CD14-positive monocyte (primary cell): Measurements from ENCODE around the gene DAGLA. TPM values are rescaled to one million over a fixed set of nuclear protein-coding genes. Genes with fewer than 3 reads are reported as not detected.

Source experiments
- DNase-seq, 3 donors: peaks; one replicate each; pipeline ENCODE4 v3.0.0-alpha.2; 2011 to 2022
- H2AFZ ChIP-seq: 2 replicates; pipeline ENCODE4 v1.6.0; 2012; ENCODE audit warnings: mild to moderate bottlenecking, low read depth, low read length, inconsistent platforms; ENCODE audit not compliant: insufficient read depth, poor library complexity, severe bottlenecking
- H3K27ac ChIP-seq, 2 donors: 1 replicate in 1 of 2; 2 replicates in 1 of 2; pipeline ENCODE4 v1.5.1; 2012 to 2013; ENCODE audit warnings: low read length in 2 of 2, control low read depth in 1 of 2, inconsistent platforms in 1 of 2, low read depth in 1 of 2, mild to moderate bottlenecking in 1 of 2
- H3K27me3 ChIP-seq, 2 donors: one replicate each; pipeline versions ENCODE4 v1.6.0 to v1.6.1; 2011 to 2013; ENCODE audit warnings: low read length in 2 of 2; ENCODE audit not compliant: control insufficient read depth in 2 of 2, insufficient read depth in 2 of 2
- H3K36me3 ChIP-seq, 2 donors: replicated peaks in 1 of 2; 1 replicate in 1 of 2; 2 replicates in 1 of 2; pipeline versions ENCODE4 v1.5.1 to v1.6.1; 2012 to 2013; ENCODE audit warnings: low read length in 2 of 2, control low read depth in 1 of 2, inconsistent platforms in 1 of 2, mild to moderate bottlenecking in 1 of 2; ENCODE audit not compliant: insufficient read depth in 2 of 2, control insufficient read depth in 1 of 2
- H3K4me1 ChIP-seq, 2 donors: 1 replicate in 1 of 2; 2 replicates in 1 of 2; pipeline versions ENCODE4 v1.5.1 to v1.6.1; 2012 to 2013; ENCODE audit warnings: low read length in 2 of 2, control low read depth in 1 of 2, inconsistent platforms in 1 of 2, mild to moderate bottlenecking in 1 of 2, moderate library complexity in 1 of 2; ENCODE audit not compliant: insufficient read depth in 2 of 2, control insufficient read depth in 1 of 2
- H3K4me2 ChIP-seq: replicated peaks from 2 replicates; pipeline ENCODE3; 2012; ENCODE audit warnings: low read length, moderate library complexity, mild to moderate bottlenecking; ENCODE audit not compliant: poor library complexity, severe bottlenecking; ENCODE audit errors: extremely low read depth
- H3K4me3 ChIP-seq, 3 experiments: fragments of 200-600 bp in 1 of 3; sonication (generic) in 1 of 3; replicated peaks in 1 of 3; 1 replicate in 2 of 3; 2 replicates in 1 of 3; pipeline ENCODE4 v1.5.1; 2011 to 2013; ENCODE audit warnings: low read length in 3 of 3, mild to moderate bottlenecking in 3 of 3, control low read depth in 2 of 3, low read depth in 2 of 3, inconsistent platforms in 1 of 3, moderate library complexity in 1 of 3
- H3K79me2 ChIP-seq: 2 replicates; pipeline ENCODE4 v1.6.0; 2012; ENCODE audit warnings: mild to moderate bottlenecking, control low read depth, inconsistent platforms, low read length, moderate library complexity; ENCODE audit not compliant: insufficient read depth
- H3K9ac ChIP-seq: 2 replicates; pipeline ENCODE4 v1.6.0; 2017; ENCODE audit warnings: low read length, mild to moderate bottlenecking; ENCODE audit not compliant: insufficient read depth, poor library complexity, severe bottlenecking
- H3K9me3 ChIP-seq, 2 donors: replicated peaks in 1 of 2; 1 replicate in 1 of 2; 2 replicates in 1 of 2; pipeline versions ENCODE4 v1.5.1 to v1.6.1; 2012 to 2013; ENCODE audit warnings: low read length in 2 of 2, control low read depth in 1 of 2; ENCODE audit not compliant: control insufficient read depth in 1 of 2, insufficient read depth in 1 of 2
- H4K20me1 ChIP-seq: 2 replicates; pipeline ENCODE4 v1.6.0; 2012; ENCODE audit warnings: mild to moderate bottlenecking, low read length, control low read depth, moderate library complexity; ENCODE audit not compliant: insufficient read depth
- H3K27ac Mint-ChIP-seq, 7 donors: one replicate each; pipeline ENCODE4 v1.8.0; 2020; ENCODE audit warnings: mild to moderate bottlenecking in 7 of 7, mixed read lengths in 7 of 7, moderate library complexity in 6 of 7, inconsistent platforms in 2 of 7
- H3K27me3 Mint-ChIP-seq, 3 donors: one replicate each; pipeline ENCODE4 v1.8.0; 2021 to 2022; ENCODE audit warnings: low read depth in 3 of 3, mild to moderate bottlenecking in 3 of 3, mixed read lengths in 3 of 3, moderate library complexity in 3 of 3, inconsistent platforms in 1 of 3
- H3K36me3 Mint-ChIP-seq, 2 donors: one replicate each; pipeline ENCODE4 v1.8.0; 2020; ENCODE audit warnings: mixed read lengths in 2 of 2, inconsistent platforms in 1 of 2, mild to moderate bottlenecking in 1 of 2
- H3K4me1 Mint-ChIP-seq: one replicate; pipeline ENCODE4 v1.8.0; 2020; ENCODE audit warnings: mild to moderate bottlenecking, mixed read lengths
- H3K4me3 Mint-ChIP-seq, 2 donors: one replicate each; pipeline ENCODE4 v1.8.0; 2020; ENCODE audit warnings: mild to moderate bottlenecking in 2 of 2, mixed read lengths in 2 of 2, moderate library complexity in 1 of 2
- H3K9me3 Mint-ChIP-seq, 7 donors: one replicate each; pipeline ENCODE4 v1.8.0; 2020 to 2022; ENCODE audit warnings: mixed read lengths in 7 of 7, mild to moderate bottlenecking in 6 of 7, moderate library complexity in 6 of 7, inconsistent platforms in 2 of 7
- WGBS: methylation state at CpG from one replicate; pipeline ENCODE4 v1.1.5; 2013; ENCODE audit warnings: missing lambda C conversion rate; ENCODE audit not compliant: insufficient coverage; 5-methylcytosine and 5-hydroxymethylcytosine counted together
- intact Hi-C, 2 donors: fragments of 100-400 bp; cut with micrococcal nuclease; formaldehyde crosslinking; loops; one replicate each; pipeline versions ENCODE4 v1.15.0 to v1.15.1; 2023
- polyA plus RNA-seq, 3 donors: library from polyadenylated mRNA; depleted of rRNA in 1 of 3; unstranded in 2 of 3; stranded (reverse) in 1 of 3; fragments of 300-500 nt in 2 of 3; fragments of >200 nt in 1 of 3; fragmentation: Illumina TruSeq in 2 of 3; gene quantifications; 1 replicate in 2 of 3; 2 replicates in 1 of 3; pipeline ENCODE4 v1.2.3, GENCODE V29; 2012 to 2021
- TF ChIP-seq, protein P1 (sequence below): fragments of 200-600 bp; IDR thresholded peaks from one replicate; pipeline ENCODE4 v1.8.0; 2022; ENCODE audit warnings: antibody characterized with exemption, mild to moderate bottlenecking

DAGLA gene
- polyA plus RNA-seq, 3 donors: 0.16 to 6.7 (median 0.73) TPM

- intact Hi-C loops: no loop called here
- Histone ChIP-seq H3K27ac (no peak overlapping the region), H3K36me3 (no peaks in the 10 kb centered on the region), H3K27me3 (peaks cover 0 to 31% of the 10 kb centered on the region in 2 donors), H4K20me1 (peaks cover 39% of the 10 kb centered on the region), H2AFZ (no peak overlapping the region), H3K79me2 (peaks cover 38% of the 10 kb centered on the region), H3K9me3 (no peaks in the 10 kb centered on the region), H3K4me1 (peaks cover 53 to 74% of the 10 kb centered on the region in 2 donors), H3K9ac (no peak overlapping the region), H3K4me2 (no peak overlapping the region), H3K4me3 (no peak overlapping the region)
- Mint-ChIP-seq H3K27ac (peak overlapping the region in 2 of 7 donors; percentile 9 to 53), H3K27me3 (peaks cover 2 to 4% (median 2%) of the 10 kb centered on the region in 3 donors), H3K4me1 (peaks cover 33% of the 10 kb centered on the region), H3K36me3 (peaks cover 7 to 14% of the 10 kb centered on the region in 2 donors), H3K4me3 (peak overlapping the region in 1 of 2 donors; percentile 51), H3K9me3 (peaks cover 0 to 2% (median 0%) of the 10 kb centered on the region in 7 donors)
- TF ChIP-seq, protein P1, sequence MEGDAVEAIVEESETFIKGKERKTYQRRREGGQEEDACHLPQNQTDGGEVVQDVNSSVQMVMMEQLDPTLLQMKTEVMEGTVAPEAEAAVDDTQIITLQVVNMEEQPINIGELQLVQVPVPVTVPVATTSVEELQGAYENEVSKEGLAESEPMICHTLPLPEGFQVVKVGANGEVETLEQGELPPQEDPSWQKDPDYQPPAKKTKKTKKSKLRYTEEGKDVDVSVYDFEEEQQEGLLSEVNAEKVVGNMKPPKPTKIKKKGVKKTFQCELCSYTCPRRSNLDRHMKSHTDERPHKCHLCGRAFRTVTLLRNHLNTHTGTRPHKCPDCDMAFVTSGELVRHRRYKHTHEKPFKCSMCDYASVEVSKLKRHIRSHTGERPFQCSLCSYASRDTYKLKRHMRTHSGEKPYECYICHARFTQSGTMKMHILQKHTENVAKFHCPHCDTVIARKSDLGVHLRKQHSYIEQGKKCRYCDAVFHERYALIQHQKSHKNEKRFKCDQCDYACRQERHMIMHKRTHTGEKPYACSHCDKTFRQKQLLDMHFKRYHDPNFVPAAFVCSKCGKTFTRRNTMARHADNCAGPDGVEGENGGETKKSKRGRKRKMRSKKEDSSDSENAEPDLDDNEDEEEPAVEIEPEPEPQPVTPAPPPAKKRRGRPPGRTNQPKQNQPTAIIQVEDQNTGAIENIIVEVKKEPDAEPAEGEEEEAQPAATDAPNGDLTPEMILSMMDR: no peak
- no peak for DNase-seq
- WGBS: 76% methylated on average over 8 of the region's 8 CpGs
These were observed 5.9 kb downstream of the DAGLA start for GRCh38 chr11:61686066-61686465.

DNA sequence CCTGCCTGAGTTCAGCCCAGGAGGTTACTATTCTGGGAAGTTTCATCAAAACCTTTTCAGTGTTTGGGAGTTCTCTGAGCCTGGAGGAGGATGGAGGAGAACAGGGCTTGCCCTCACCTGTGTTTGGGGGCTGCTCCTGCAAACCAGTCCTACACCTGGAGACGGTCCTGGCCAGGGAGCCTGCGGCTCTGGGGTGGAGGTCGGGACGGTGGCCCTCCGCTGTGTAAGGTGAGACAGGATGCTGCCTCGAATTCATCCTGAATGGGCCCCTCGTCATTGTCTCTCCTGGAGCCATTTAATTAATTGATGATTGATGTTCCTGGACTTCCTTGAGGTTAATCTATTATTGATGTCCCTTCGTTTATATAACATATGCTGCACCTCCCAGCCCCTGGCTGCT is 6.3 kb downstream of the DAGLA start:
- Mint-ChIP-seq H3K4me1 (peaks cover 36% of the 10 kb centered on the region), H3K27ac (no peak overlapping the region), H3K4me3 (no peak overlapping the region), H3K9me3 (no peaks in the 10 kb centered on the region), H3K36me3 (peaks cover 7 to 14% of the 10 kb centered on the region in 2 donors), H3K27me3 (peaks cover 0 to 2% (median 2%) of the 10 kb centered on the region in 3 donors)
- Histone ChIP-seq H3K9ac (no peak overlapping the region), H3K79me2 (peaks cover 34% of the 10 kb centered on the region), H2AFZ (no peak overlapping the region), H3K27me3 (peaks cover 0 to 27% of the 10 kb centered on the region in 2 donors), H3K9me3 (no peaks in the 10 kb centered on the region), H3K4me2 (no peak overlapping the region), H3K4me1 (peaks cover 50 to 70% of the 10 kb centered on the region in 2 donors), H4K20me1 (peaks cover 39% of the 10 kb centered on the region), H3K36me3 (no peaks in the 10 kb centered on the region), H3K27ac (no peak overlapping the region), H3K4me3 (no peak overlapping the region)
- TF ChIP-seq, protein P1: no peak
- no peak for DNase-seq
- 95% methylated on average over 4 of the region's 8 CpGs for WGBS
- intact Hi-C loops: no loop called here
